ENCODE data around the gene ZBED4. TPM values are rescaled to one million over a fixed set of nuclear protein-coding genes. Genes with fewer than 3 reads are reported as not detected.

The ZBED4 gene
- total RNA-seq, 1 experiment from 2014 or later: 23.0 TPM

DNA sequence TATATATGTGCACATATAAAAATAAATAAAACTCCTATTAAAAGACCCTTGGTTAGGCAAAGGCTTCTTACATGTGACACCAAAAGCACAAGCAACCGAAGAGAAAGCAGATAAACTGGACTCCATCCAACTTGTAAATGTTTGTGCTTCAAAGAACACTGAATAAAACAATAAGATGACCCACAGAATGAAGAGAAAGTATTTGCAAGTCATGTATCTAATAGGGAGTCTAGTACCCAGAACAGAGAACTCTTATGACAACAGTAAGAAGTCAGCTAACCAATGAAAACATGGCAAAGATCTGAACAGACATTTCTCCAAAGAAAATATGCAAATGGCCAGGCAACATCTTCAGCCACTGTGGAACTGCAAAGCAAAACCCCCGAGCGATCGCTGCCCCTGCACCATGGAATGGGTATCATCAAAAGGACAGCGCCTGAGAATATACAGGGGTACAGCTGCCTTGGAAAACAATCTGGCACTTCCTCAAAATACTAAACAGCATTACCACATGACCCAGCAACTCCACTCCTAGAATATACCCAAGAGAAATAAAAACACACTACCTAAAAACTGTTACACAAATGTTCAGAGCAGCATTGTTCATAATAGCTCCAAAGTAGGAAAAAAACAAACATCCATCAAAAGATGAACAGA, 43.2 kb upstream of the ZBED4 start:
- Histone ChIP-seq H3K27ac (ENCODE audit: insufficient read length, low read depth, low read length) (no peak overlapping the region), H3K23ac (ENCODE audit: insufficient read length, low read depth, low read length) (no peak overlapping the region), H3K9me3 (ENCODE audit: control insufficient read depth, low read depth, low read length) (no peaks in the 10 kb centered on the region), H2BK15ac (ENCODE audit: low read depth, low read length) (no peak overlapping the region), H3K79me1 (ENCODE audit: insufficient read depth, low read depth, low read length, poor library complexity, severe bottlenecking) (peaks cover 14% of the 10 kb centered on the region), H4K8ac (replicated peaks; ENCODE audit: insufficient read length, low read depth, low read length) (no peak overlapping the region), H4K5ac (ENCODE audit: insufficient read length, low read depth, low read length) (no peak overlapping the region), H3K14ac (ENCODE audit: insufficient read depth, low read length) (no peak overlapping the region), H2BK5ac (ENCODE audit: insufficient read length, low read length) (no peak overlapping the region), H2BK20ac (ENCODE audit: low read depth, low read length, poor library complexity, severe bottlenecking) (no peak overlapping the region), H3K23me2 (ENCODE audit: insufficient read length, low read depth, low read length, poor library complexity, severe bottlenecking) (no peaks in the 10 kb centered on the region), H4K20me1 (ENCODE audit: control insufficient read depth, insufficient read depth, insufficient read length) (no peaks in the 10 kb centered on the region), H3K18ac (ENCODE audit: insufficient read length, low read depth, low read length) (no peak overlapping the region), H2AK5ac (ENCODE audit: insufficient read length, low read length) (no peak overlapping the region), H4K91ac (ENCODE audit: insufficient read length, low read depth, low read length) (no peak overlapping the region), H2BK120ac (ENCODE audit: low read depth, low read length, poor library complexity, severe bottlenecking) (no peak overlapping the region), H2BK12ac (ENCODE audit: insufficient read length, low read depth, low read length) (no peak overlapping the region), H3K4me1 (ENCODE audit: insufficient read depth, low read length) (no peaks in the 10 kb centered on the region), H3K9ac (ENCODE audit: extremely low read depth, insufficient read length, low read length) (no peak overlapping the region), H3K27me3 (ENCODE audit: insufficient read depth, low read length) (no peaks in the 10 kb centered on the region), H3K4me2 (ENCODE audit: insufficient read depth, insufficient read length, low read length) (no peak overlapping the region), H3K56ac (ENCODE audit: insufficient read length, low read depth, low read length) (no peak overlapping the region), H3K79me2 (ENCODE audit: insufficient read depth, low read length) (peaks cover 58% of the 10 kb centered on the region), H3T11ph (ENCODE audit: low read length) (no peak overlapping the region), H3K4ac (ENCODE audit: low read depth, low read length) (no peak overlapping the region), H2AFZ (ENCODE audit: low read length) (no peak overlapping the region)
- DNase-seq: no peak
- Mint-ChIP-seq H3K9me3 (no peaks in the 10 kb centered on the region), H3K4me1 (no peaks in the 10 kb centered on the region), H3K36me3 (ENCODE audit: insufficient read depth in 1 of 3, low read depth in 3 of 3) (peaks cover 5 to 39% (median 20%) of the 10 kb centered on the region in 3 experiments; a peak in 6 of 7 replicates), H3K27me3 (ENCODE audit: low read depth) (no peaks in the 10 kb centered on the region), H3K27ac (no peak overlapping the region), H3K4me3 (no peak overlapping the region)
- TF ChIP-seq, protein P1, sequence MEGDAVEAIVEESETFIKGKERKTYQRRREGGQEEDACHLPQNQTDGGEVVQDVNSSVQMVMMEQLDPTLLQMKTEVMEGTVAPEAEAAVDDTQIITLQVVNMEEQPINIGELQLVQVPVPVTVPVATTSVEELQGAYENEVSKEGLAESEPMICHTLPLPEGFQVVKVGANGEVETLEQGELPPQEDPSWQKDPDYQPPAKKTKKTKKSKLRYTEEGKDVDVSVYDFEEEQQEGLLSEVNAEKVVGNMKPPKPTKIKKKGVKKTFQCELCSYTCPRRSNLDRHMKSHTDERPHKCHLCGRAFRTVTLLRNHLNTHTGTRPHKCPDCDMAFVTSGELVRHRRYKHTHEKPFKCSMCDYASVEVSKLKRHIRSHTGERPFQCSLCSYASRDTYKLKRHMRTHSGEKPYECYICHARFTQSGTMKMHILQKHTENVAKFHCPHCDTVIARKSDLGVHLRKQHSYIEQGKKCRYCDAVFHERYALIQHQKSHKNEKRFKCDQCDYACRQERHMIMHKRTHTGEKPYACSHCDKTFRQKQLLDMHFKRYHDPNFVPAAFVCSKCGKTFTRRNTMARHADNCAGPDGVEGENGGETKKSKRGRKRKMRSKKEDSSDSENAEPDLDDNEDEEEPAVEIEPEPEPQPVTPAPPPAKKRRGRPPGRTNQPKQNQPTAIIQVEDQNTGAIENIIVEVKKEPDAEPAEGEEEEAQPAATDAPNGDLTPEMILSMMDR (conservative IDR thresholded peaks at IDR 0.05): no peak
- WGBS (ENCODE audit: extremely low coverage, insufficient read length, low lambda C conversion rate): no CpG with 5 or more reads among the region's 5 CpGs

All from H9 (cell line).